ENCODE measurements around the gene RAB25. TPM values are rescaled to one million over a fixed set of nuclear protein-coding genes. Genes with fewer than 3 reads are reported as not detected.

RAB25 gene
- total and polyA plus RNA-seq, 2 of the 13 experiments (the other 11 are each of a cell fraction or from before 2014, with no cell fraction given), result 0.20 to 0.22 TPM

DNA sequence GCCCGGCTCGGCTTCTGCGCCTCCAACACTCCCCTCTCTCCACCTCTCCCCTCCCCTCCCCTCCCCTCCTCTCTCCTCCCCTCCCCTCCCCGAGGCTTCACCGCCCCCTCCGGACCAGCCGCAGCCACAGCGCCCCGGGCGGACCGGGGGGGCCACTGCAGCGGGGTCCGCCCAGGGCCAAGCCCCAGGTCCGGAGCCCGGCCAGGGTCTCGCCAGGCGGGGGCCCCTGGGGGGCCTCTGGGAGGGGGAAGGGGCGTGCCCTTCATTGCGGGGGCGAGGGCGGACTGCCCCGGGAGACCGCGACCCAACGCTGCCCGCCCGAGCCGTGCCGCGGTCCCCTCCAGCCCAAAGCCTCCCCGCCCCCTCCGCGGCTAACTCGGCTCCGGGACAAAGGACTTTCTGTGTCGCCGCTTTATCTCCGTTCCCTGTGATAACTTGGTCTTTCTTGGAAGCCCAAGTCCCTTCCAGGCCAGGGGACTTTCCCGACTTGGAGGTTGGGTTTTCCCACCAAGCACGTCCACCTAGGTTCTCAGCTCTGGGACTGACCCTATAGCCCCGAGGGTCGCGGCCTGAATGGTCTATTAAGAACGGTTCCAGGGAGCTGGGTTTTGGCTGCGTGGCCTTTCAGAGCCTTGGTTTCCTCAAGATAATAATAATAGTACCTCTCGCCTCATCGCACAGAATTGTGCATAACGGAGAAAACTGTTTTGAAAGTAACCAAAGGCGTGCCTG, 7.0 kb upstream of the RAB25 start, which contains the start of gene UBQLN4 (continued):
- peak; percentile 6; the same call in 1 of the 2 replicates for TF ChIP-seq MLX (CRISPR knock-in tag; IDR thresholded peaks at IDR 0.05)
- no peak; the same call in 1 of the 2 replicates for TF ChIP-seq ZNF687 (CRISPR knock-in tag; IDR thresholded peaks at IDR 0.05)
- TF ChIP-seq SRSF1 (optimal IDR thresholded peaks at IDR 0.05; ENCODE audit: low read depth, low read length), result peak; percentile 68
- no peak for TF ChIP-seq SAFB2 (CRISPR knock-in tag; IDR thresholded peaks at IDR 0.05; ENCODE audit: borderline replicate concordance, low read depth)
- 0 out of 2 replicates have a peak, but pooled peaks have one; percentile 41 for TF ChIP-seq PRMT3 (CRISPR knock-in tag; IDR thresholded peaks at IDR 0.05; ENCODE audit: borderline replicate concordance, low read depth)
- no peak; the same call in 1 of the 2 replicates for TF ChIP-seq AKAP8 (CRISPR knock-in tag; IDR thresholded peaks at IDR 0.05)
- peak; percentile 35; the same call in 1 of the 2 replicates for TF ChIP-seq MYPOP (CRISPR knock-in tag; IDR thresholded peaks at IDR 0.05)
- 0 out of 2 replicates have a peak, but pooled peaks have one; percentile 29 for TF ChIP-seq CCDC6 (CRISPR knock-in tag; IDR thresholded peaks at IDR 0.05)
- TF ChIP-seq SP5 (CRISPR knock-in tag; IDR thresholded peaks at IDR 0.05; ENCODE audit: borderline replicate concordance, low read depth), result 0 out of 2 replicates have a peak, but pooled peaks have one; percentile 27
- no peak for TF ChIP-seq ZSCAN20 (CRISPR knock-in tag; IDR thresholded peaks at IDR 0.05; ENCODE audit: borderline replicate concordance)
- no peak for TF ChIP-seq SKI (IDR thresholded peaks at IDR 0.05; ENCODE audit: partially characterized antibody)
- TF ChIP-seq ZNF101 (CRISPR knock-in tag; IDR thresholded peaks at IDR 0.05; ENCODE audit: borderline replicate concordance, low read depth), result no peak
- TF ChIP-seq FOXC1 (CRISPR knock-in tag; IDR thresholded peaks at IDR 0.05; ENCODE audit: borderline replicate concordance), result peak; percentile 73; the same call in 1 of the 2 replicates
- TF ChIP-seq ZNF556 (CRISPR knock-in tag; IDR thresholded peaks at IDR 0.05; ENCODE audit: borderline replicate concordance), result 0 out of 2 replicates have a peak, but pooled peaks have one; percentile 12
- no peak for TF ChIP-seq ZNF367 (CRISPR knock-in tag; IDR thresholded peaks at IDR 0.05; ENCODE audit: borderline replicate concordance)
- TF ChIP-seq EP300 (IDR thresholded peaks at IDR 0.05; ENCODE audit: low read depth in 2 of 2, low read length in 2 of 2), result peak; percentile 12 to 44; a peak in 2 of 4 replicates
- TF ChIP-seq EP300 (CRISPR knock-in tag; IDR thresholded peaks at IDR 0.05; ENCODE audit: borderline replicate concordance), result no peak
- 0 out of 2 replicates have a peak, but pooled peaks have one; percentile 23 for TF ChIP-seq ZNF878 (CRISPR knock-in tag; IDR thresholded peaks at IDR 0.05)
- TF ChIP-seq ZNF331 (CRISPR knock-in tag; IDR thresholded peaks at IDR 0.05), result no peak
- 0 out of 2 replicates have a peak, but pooled peaks have one; percentile 14 for TF ChIP-seq GATA4 (IDR thresholded peaks at IDR 0.05; ENCODE audit: borderline replicate concordance, low read depth)
- TF ChIP-seq RBFOX2 (IDR thresholded peaks at IDR 0.05; ENCODE audit: low read depth, low read length), result peak; percentile 48; the same call in 1 of the 2 replicates
- TF ChIP-seq ZNF670 (CRISPR knock-in tag; IDR thresholded peaks at IDR 0.05; ENCODE audit: borderline replicate concordance), result peak; percentile 26; the same call in 1 of the 2 replicates
- TF ChIP-seq KDM5A (IDR thresholded peaks at IDR 0.05; ENCODE audit: borderline replicate concordance, low read length), result peak; percentile 29; the same call in 1 of the 2 replicates
